ENCODE measurements around the gene ABHD17B. TPM values are rescaled to one million over a fixed set of nuclear protein-coding genes. Genes with fewer than 3 reads are reported as not detected.

The ABHD17B gene
- total RNA-seq, 3 donors from 2014 or later = 13.6 to 26.3 (median 23.3) TPM

GRCh38 chr9:71859939-71860338, 51.1 kb downstream of the ABHD17B start:
- DNase-seq (ENCODE audit: low spot score in 2 of 2) = no peak
- intact Hi-C loops (cut with DNase I; ENCODE audit: low total_unique reads) = no loop called here
- H3K9me3 ChIP-seq = peaks cover 6 to 18% of the 10 kb centered on the region in 2 donors
- H3K4me3 ChIP-seq = no peak overlapping the region
- H3K27ac ChIP-seq = no peak overlapping the region
- TF ChIP-seq POLR2A (IDR thresholded peaks at IDR 0.05) = no peak
- no peak for TF ChIP-seq POLR2AphosphoS5 (IDR thresholded peaks at IDR 0.05)
- TF ChIP-seq CTCF (IDR thresholded peaks at IDR 0.05) = no peak
- no peaks in the 10 kb centered on the region for H3K27me3 ChIP-seq
- no peaks in the 10 kb centered on the region for H3K4me1 ChIP-seq
- H3K36me3 ChIP-seq = no peaks in the 10 kb centered on the region

- intact Hi-C loops (cut with DNase I; ENCODE audit: low total_unique reads) = no loop called here
- DNase-seq (ENCODE audit: low spot score in 2 of 2) = no peak
- no peak for TF ChIP-seq POLR2A (IDR thresholded peaks at IDR 0.05)
- no peak for TF ChIP-seq POLR2AphosphoS5 (IDR thresholded peaks at IDR 0.05)
- no peak for TF ChIP-seq CTCF (IDR thresholded peaks at IDR 0.05)
- H3K9me3 ChIP-seq = peaks cover 6 to 18% of the 10 kb centered on the region in 2 donors
- no peak overlapping the region for H3K4me3 ChIP-seq
- no peaks in the 10 kb centered on the region for H3K36me3 ChIP-seq
- H3K27me3 ChIP-seq = no peaks in the 10 kb centered on the region
- no peaks in the 10 kb centered on the region for H3K4me1 ChIP-seq
- no peak overlapping the region for H3K27ac ChIP-seq
Measured at GRCh38 chr9:71858812-71859211, 52.2 kb downstream of the ABHD17B start.

- Histone ChIP-seq H3K27ac (no peak overlapping the region), H3K9me3 (peaks cover 6 to 18% of the 10 kb centered on the region in 2 donors), H3K4me3 (no peak overlapping the region), H3K4me1 (no peaks in the 10 kb centered on the region), H3K36me3 (no peaks in the 10 kb centered on the region), H3K27me3 (no peaks in the 10 kb centered on the region)
- TF ChIP-seq POLR2A (IDR thresholded peaks at IDR 0.05) (no peak), CTCF (IDR thresholded peaks at IDR 0.05) (no peak), POLR2AphosphoS5 (IDR thresholded peaks at IDR 0.05) (no peak)
- DNase-seq (ENCODE audit: low spot score in 2 of 2) = no peak
- intact Hi-C loops (cut with DNase I; ENCODE audit: low total_unique reads) = no loop called here
Measured at GRCh38 chr9:71858102-71858798, 52.7 kb downstream of the ABHD17B start.

GRCh38 chr9:71857159-71857558, 53.8 kb downstream of the ABHD17B start:
- H3K9me3 ChIP-seq = peaks cover 6 to 18% of the 10 kb centered on the region in 2 donors
- H3K27ac ChIP-seq = no peak overlapping the region
- intact Hi-C loops (cut with DNase I; ENCODE audit: low total_unique reads) = no loop called here
- H3K27me3 ChIP-seq = no peaks in the 10 kb centered on the region
- no peak for TF ChIP-seq CTCF (IDR thresholded peaks at IDR 0.05)
- TF ChIP-seq POLR2AphosphoS5 (IDR thresholded peaks at IDR 0.05) = no peak
- TF ChIP-seq POLR2A (IDR thresholded peaks at IDR 0.05) = no peak
- no peak for DNase-seq (ENCODE audit: low spot score in 2 of 2)
- no peak overlapping the region for H3K4me3 ChIP-seq
- H3K4me1 ChIP-seq = no peaks in the 10 kb centered on the region
- no peaks in the 10 kb centered on the region for H3K36me3 ChIP-seq

- no peak for DNase-seq (ENCODE audit: low spot score in 2 of 2)
- Histone ChIP-seq H3K4me3 (no peak overlapping the region), H3K27me3 (no peaks in the 10 kb centered on the region), H3K36me3 (no peaks in the 10 kb centered on the region), H3K4me1 (no peaks in the 10 kb centered on the region), H3K27ac (no peak overlapping the region), H3K9me3 (peaks cover 6 to 7% of the 10 kb centered on the region in 2 donors)
- TF ChIP-seq POLR2A (IDR thresholded peaks at IDR 0.05) = no peak
- intact Hi-C loops (cut with DNase I; ENCODE audit: low total_unique reads) = no loop called here
Measured at GRCh38 chr9:71854811-71855210, 56.2 kb downstream of the ABHD17B start.

All from breast epithelium (tissue), 4 donors.